Upper lobe of left lung (tissue), 4 donors: ENCODE measurements around the gene PLXNA3.

ENCODE experiments used
- POLR2A ChIP-seq, 4 donors: fragments of 450-650 bp; IDR thresholded peaks; one replicate each; pipeline ENCODE4 v1.5.1; 2016 to 2017; ENCODE audit warnings: antibody characterized with exemption in 4 of 4, mild to moderate bottlenecking in 2 of 4
- TF ChIP-seq, protein P1 (sequence below), 6 experiments: fragments of 450-650 bp in 4 of 6; fragments of 200-600 bp in 2 of 6; sonication (generic) in 2 of 6; IDR thresholded peaks; one replicate each; pipeline ENCODE4 v1.5.1; 2016 to 2019; ENCODE audit warnings: antibody characterized with exemption in 6 of 6

DNA sequence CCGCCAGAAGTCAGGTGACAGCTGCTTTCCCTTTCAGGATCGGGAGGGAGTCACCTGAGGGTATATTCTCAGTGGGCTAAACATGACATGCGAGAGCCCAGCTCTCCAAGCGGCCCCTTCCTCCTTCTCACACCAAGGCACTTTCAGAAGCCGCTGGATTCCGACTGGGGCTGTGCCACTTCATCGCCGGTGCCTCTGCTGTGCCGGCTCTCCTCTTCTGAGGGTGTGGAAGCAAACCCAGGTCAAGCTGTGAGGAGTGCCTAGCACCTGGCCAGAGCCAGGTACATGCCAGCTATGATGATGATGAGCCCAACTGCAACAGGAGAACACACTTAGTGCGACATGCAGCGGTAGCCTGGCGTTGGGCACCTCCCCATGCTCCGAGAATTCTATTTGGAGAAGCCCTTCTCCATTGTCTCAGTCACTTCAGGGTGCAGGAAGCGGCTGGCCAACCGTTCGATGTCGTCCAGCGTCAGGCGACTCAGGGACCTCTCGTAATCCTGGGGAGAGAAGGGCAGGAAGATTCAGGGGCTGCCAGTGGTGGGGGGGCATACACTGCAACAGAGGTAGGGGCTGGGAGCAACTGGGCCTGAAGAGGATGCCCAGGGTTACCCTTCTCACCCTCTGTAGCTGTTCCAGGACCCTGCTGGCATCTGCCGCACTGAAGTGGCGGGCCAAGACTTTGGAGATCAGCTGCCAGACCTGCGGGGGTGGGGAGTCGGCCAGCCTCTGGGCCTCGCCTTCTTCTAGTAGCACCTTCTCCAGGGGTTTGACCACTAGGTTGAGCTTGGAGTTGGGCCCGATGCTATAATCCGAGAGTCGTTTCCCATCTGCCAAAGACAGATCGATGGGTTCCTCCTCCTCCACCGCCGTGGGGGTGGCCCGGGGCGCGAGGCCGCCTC, 27.3 kb downstream of the PLXNA3 start:
- TF ChIP-seq, protein P1, sequence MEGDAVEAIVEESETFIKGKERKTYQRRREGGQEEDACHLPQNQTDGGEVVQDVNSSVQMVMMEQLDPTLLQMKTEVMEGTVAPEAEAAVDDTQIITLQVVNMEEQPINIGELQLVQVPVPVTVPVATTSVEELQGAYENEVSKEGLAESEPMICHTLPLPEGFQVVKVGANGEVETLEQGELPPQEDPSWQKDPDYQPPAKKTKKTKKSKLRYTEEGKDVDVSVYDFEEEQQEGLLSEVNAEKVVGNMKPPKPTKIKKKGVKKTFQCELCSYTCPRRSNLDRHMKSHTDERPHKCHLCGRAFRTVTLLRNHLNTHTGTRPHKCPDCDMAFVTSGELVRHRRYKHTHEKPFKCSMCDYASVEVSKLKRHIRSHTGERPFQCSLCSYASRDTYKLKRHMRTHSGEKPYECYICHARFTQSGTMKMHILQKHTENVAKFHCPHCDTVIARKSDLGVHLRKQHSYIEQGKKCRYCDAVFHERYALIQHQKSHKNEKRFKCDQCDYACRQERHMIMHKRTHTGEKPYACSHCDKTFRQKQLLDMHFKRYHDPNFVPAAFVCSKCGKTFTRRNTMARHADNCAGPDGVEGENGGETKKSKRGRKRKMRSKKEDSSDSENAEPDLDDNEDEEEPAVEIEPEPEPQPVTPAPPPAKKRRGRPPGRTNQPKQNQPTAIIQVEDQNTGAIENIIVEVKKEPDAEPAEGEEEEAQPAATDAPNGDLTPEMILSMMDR (IDR thresholded peaks at IDR 0.05): no peak
- TF ChIP-seq POLR2A (IDR thresholded peaks at IDR 0.05): no peak
